Skin epidermis (tissue), 12 donors: ENCODE results near the gene NDUFS5.
"Not testable (repeated sequence)": the region's sequence is repeated elsewhere in the genome, so short reads cannot be mapped to it uniquely, and the experiment has no call there.

Source experiments
- H3K27ac ChIP-seq, 21 experiments: fragments of 200-600 bp; sonication (generic) in 11 of 21; one replicate each; pipeline ENCODE4 v1.5.0; 2020; ENCODE audit warnings: mild to moderate bottlenecking in 3 of 21, inconsistent platforms in 2 of 21, moderate library complexity in 2 of 21
- H3K4me3 ChIP-seq, 7 experiments: fragments of 200-600 bp; sonication (generic) in 2 of 7; one replicate each; pipeline ENCODE4 v1.5.0; 2020; ENCODE audit warnings: inconsistent platforms in 2 of 7, mild to moderate bottlenecking in 2 of 7, moderate library complexity in 1 of 7

The NDUFS5 gene

DNA sequence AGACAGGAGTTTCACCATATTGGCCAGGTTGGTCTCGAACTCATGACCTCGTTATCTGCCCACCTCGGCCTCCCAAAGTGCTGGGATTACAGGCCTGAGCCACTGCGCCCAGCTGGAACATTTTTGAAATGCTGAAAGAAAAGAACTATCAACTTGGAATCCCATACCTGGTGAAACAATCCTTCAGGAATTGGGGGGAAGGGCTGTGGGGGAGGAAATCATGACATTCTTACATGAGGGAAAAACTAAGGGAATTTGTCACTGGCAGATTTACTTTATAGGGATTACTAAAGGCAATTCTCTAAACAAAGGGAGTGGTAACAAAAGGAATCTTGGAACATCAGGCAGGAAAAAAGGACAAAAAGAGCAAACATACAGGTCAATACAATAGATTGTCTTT is 25.8 kb downstream of the NDUFS5 start:
- Histone ChIP-seq H3K27ac (no peak overlapping the region), H3K4me3 (no peak overlapping the region)

DNA sequence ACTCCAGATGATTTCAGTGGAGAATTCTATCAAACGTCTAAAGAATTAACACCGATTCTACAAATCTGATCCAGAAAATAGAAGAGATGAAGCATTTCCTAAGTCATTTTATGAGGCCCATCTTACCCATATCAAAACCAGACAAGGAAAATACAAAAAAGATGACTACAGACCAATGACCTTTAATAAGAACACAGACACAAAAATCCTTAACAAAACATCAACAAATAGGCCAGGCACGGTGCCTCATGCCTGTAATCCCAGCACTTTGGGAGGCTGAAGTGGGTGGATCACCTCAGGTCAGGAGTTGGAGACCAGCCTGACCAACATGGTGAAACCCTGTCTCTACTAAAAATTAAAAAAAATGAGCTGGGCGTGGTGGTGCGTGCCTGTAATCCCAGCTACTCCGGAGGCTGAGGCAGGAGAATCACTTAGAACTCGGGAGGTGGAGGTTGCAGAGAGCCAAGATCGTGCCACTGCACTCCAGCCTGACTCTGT is 29.1 kb downstream of the NDUFS5 start:
- not testable (repeated sequence) for H3K4me3 ChIP-seq, H3K27ac ChIP-seq

DNA sequence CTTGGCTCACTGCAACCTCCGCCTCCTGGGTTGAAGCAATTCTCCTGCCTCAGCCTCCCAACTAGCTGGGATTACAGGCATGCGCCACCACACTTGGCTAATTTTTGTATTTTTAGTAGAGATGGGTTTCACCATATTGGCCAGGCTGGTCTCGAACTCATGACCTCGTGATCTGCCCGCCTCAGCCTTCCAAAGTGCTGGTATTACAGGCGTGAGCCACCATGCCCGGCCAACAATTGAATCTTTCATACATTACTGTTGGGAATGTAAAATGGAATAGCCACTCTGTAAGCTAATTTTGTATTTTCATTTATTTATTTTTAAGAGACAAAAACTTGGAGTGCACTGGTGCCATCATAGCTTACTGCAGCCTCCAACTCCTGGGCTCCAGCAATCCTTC is 35.4 kb downstream of the NDUFS5 start:
- not testable (repeated sequence) for H3K27ac ChIP-seq, H3K4me3 ChIP-seq

DNA sequence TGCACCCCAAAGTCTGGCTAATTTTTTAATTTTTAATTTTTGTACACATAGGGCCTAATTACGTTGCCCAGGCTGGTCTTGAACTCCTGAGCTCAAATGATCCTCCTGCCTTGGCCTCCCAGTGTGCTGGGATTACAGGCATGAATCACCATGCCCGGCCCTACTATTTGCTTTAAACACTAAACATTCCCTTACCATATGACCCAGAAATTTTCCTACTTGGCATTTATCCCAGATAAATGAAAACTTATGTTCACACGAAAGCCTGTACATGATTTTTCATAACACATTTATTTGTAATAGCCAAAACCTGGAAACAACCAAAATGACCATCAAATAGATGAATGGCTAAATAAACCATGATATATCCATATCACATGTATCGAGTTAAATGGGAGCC is 35.8 kb downstream of the NDUFS5 start:
- Histone ChIP-seq H3K27ac (no peak overlapping the region), H3K4me3 (no peak overlapping the region)

DNA sequence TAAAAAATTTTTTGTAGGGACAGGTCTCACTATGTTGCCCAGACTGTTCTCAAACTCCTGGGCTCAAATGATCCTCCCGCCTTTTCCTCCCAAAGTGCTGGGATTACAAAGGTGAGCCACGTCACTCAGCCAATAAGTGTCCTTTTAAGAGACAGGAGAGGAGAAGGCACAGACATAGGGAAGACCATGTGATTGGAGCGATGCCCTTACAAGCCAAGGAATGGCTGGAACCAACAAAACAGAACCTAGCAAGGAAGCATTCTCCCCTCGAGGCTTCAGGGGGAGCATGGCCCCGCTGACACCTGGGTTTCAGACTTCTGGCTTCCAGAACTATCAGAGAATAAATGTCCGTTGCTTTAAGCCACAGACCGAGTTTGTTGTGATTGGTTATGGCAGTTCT is 37.0 kb downstream of the NDUFS5 start:
- H3K27ac ChIP-seq: no peak overlapping the region
- H3K4me3 ChIP-seq: no peak overlapping the region

DNA sequence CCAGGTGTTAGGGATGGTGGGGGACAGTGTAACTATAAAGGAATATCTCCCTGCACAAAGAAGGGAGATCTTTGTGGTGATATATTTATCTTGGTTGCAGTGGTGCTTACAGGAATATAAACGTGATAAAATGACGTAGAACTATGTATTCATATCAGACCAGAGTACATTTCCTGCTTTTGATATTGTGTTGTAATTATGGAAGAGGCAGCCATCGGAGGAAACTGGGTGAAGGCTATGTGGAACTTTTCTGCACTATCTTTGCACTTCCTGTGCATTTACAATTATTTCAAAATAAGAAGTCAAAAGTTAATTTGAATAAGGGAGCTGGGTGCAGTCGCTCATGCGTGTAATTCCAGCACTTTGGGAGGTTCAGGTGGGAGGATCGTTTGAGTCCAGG is 37.6 kb downstream of the NDUFS5 start:
- H3K27ac ChIP-seq: no peak overlapping the region
- H3K4me3 ChIP-seq: no peak overlapping the region

DNA sequence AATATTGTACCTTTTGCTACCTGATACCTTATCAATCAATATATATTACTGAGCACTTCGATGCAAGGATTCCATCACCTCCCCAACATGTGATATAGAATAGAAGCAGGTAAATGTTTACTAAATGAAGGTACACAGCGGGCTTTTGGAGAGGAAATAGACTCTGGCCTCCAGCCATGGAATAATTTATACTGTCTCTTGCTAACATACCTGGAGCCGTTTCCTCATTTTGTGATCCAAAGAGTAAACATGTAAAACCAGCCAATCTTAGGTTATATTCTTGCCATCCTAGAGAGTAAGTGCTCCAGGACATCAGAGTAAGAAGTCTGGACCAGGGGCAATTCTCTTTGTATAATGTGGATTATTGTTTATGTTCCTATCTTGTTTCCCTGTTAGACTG is 39.4 kb downstream of the NDUFS5 start:
- H3K4me3 ChIP-seq: no peak overlapping the region
- no peak overlapping the region for H3K27ac ChIP-seq

DNA sequence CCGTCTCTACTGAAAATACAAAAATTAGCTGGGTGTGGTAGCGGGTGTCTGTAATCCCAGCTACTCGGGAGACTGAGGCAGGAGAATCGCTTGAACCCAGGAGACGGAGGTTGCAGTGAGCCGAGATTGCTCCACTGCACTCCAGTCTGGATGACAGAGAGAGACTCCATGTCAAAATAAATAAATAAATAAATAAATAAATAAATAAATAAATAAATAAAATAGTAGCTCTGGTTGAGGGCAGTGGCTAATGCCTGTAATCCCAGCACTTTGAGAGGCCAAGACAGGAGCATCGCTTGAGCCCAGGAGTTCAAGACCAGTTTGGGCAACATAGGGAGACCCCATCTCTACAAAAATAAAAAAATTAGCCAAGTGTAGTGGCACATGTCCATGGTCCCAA is 42.1 kb downstream of the NDUFS5 start:
- not testable (repeated sequence) for H3K27ac ChIP-seq, H3K4me3 ChIP-seq

DNA sequence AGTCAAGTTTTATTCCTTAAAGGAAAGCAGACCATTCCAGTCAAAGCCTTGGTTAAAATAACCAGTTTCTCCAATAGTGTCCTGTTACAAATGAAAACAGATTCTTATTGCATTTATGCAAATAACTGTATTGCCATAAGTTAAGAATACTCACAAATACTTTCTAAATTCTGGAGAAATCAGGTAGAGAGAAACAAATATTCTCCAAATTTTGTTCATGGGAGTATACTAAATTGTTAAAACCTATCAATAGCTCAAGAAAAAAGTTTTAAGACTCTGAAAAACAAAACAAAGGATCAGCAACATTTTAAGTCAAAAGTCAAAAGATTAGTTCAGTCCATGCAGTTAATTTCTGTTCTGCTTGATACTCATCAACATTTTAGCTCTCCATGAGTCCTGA is 45.4 kb downstream of the NDUFS5 start:
- H3K27ac ChIP-seq, H3K4me3 ChIP-seq: not testable (repeated sequence)

DNA sequence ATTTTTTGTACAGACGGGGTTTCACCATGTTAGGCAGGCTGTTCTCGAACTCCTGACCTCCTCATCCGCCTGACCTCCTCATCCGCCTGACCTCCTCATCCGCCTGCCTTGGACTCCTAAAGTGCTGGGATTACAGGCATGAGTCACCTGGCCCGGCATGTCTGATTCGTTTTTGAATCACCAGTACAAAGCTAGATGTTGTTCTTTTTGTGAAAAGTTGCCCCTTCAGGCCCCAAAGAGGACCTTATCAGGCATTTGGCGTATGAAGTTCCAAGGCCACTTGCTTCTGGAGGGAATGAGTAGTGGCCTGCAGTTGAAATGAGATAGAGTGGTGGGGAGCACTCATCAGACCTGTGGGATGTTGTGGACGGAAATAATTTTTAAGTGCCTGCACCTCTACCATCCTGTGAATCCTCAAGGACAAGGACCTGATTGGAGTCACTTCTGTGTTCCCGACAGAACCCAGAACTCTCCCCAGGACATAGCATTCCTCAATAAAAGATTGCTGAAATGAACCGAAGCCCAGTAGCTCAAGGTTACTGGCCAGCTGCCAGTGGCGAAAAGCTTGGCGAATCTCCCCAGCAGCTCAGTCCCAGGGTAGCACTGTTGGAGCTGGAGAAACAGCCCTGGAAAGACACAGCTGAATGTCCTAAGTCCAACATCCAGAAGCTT is 50.1 kb downstream of the NDUFS5 start:
- H3K27ac ChIP-seq: no peak overlapping the region
- H3K4me3 ChIP-seq: no peak overlapping the region

DNA sequence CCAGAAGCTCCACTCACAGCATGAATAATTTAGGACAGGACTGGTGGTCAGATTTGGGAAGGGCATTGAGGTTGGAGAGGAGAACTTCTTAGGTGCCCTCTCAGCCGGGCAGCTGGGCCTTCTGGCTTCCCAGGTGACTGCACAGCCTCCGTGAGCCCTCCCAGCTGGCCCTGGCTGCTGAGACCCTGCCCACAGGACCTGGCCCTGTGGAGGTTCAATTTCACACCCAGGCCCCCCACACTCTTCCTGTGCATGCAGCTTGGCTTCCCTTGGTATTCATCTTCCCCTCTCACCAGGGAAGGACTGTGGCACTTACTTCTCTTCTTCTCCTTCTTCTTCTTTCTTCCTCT is 50.6 kb downstream of the NDUFS5 start:
- Histone ChIP-seq H3K4me3 (no peak overlapping the region), H3K27ac (no peak overlapping the region)

DNA sequence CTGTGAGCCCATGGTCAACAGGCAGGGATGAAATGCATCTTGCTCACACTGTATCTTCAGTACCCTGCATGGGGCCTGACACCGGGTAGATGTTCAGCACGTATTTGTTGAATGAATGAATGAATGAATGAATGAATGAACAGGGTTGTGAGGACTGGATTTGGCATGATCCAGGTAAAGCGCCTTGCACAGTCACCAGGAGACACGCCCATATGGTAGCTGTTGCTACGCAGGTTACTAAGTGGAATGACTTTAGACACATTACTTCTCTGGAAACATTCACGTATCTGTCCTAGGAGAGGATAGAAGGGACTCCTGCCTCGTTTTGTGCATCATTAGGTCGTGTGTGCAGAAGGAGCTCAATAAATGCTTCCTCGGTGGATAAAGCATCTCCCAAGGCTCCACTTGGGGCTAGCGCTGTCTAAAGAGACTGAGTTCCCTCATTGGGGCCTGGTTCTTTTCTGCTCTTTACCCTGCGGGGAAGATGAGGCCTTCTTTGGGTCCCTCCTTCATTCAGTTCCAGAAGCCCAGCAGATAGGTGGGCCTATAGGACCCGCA is 54.2 kb downstream of the NDUFS5 start:
- H3K4me3 ChIP-seq: peak overlapping the region in 1 of 7 experiments; percentile 49
- H3K27ac ChIP-seq: peak overlapping the region in 2 of 21 experiments; percentile 24 to 36

DNA sequence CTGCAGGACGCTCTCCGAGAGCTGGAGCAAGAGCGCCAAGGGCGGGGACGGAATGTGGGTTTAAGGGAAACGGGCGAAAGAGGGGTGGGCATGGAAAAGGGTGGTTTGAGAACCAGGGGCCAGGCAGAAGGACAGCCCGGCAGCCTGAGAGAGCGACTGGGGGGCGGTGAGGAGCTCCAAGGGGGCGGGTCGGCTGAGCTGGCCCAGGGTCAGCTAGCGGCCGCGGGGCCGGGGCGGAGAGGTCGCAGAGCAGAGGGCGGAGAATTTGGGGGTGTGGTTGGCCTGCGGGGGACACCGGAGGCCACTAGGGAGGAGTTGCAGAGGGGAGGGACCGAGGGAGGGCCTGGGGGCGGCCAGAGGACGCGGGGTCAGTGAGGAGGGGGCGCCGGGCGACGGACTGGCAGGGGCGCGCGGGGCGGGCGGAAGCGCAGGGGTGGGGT is 54.7 kb downstream of the NDUFS5 start:
- H3K4me3 ChIP-seq: peak overlapping the region; percentile 11 to 55 (median 46)
- H3K27ac ChIP-seq: peak overlapping the region in 4 of 21 experiments; percentile 24 to 51 (median 37)

DNA sequence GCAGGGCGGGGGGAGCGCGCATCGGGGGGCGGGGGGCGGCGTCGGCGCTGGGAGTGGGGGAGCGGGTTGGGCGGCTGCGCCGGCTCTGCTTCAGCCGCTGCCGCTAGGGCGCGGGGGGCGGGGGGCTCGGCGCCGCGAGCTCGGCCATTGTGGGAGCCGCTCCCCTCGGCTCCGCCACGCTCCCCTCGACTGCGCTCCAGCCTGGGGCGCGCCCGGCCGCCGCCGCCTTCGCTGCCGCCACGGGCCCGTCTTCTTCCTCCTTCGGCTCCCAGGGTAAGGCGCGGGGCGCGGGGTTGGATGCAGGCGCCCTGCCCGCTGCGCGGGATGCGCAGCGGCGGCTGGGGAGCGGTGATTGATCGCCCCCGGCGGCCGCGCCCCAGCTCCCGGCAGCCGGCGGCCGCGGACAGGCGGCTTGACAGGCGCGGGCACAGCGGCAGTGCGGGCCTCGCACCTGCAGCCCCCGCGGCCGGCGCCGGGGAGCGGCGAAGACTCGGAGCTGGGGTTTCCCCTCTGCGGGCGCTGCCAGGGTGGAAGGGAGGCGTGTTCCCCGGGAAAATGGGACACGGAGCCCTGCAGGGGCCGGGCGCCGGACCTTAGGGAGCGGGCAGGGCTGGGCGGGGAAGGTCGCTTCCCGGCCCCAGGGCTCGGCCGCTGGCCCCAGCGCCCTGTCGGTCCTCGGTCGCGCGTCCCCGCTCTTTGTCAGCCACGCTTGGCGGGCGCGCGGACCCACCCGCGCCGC is 55.3 kb downstream of the NDUFS5 start:
- H3K27ac ChIP-seq: peak overlapping the region in 6 of 21 experiments; percentile 24 to 76 (median 40)
- peak overlapping the region; percentile 11 to 55 (median 46) for H3K4me3 ChIP-seq

DNA sequence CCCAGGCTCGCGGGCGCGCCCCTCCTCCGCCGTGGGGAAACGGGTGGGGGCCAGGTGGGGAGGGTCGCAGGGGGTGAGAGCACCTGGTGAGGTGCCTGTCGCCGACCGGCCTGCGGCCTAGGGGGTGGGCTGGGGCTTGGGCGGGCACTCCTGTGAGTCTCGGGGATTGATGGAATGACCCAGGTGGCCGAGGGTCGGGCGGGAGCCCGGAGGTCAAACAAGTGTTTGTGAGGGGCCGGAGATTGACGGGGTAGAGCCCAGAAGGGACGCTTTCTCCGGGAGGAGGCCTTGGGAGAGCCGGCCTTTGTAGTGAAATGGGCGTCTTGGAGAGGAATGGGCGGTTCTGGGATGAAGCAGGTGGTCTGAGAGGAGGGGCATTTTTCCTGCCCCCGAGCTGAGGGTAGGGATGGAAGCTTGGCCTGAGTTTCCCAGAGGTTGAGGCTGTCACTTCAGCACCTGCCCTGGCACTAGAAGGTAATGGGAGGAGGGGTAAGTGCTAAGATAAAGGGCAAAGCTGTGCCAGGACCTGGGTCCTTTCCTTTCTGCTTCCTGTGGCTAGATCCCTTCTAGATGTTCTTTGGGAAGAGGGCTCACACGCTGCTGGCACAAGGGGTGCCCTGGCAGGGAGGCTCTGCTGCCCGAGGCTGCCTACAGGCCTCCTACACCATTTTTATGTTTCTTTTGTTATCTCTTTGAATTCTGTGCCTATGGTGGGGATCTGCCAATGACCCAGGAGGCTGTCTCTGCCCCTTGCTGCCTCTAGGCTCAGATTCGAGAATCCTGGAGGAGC is 56.1 kb downstream of the NDUFS5 start:
- Histone ChIP-seq H3K27ac (peak overlapping the region in 6 of 21 experiments; percentile 23 to 76 (median 40)), H3K4me3 (peak overlapping the region; percentile 11 to 55 (median 46))

DNA sequence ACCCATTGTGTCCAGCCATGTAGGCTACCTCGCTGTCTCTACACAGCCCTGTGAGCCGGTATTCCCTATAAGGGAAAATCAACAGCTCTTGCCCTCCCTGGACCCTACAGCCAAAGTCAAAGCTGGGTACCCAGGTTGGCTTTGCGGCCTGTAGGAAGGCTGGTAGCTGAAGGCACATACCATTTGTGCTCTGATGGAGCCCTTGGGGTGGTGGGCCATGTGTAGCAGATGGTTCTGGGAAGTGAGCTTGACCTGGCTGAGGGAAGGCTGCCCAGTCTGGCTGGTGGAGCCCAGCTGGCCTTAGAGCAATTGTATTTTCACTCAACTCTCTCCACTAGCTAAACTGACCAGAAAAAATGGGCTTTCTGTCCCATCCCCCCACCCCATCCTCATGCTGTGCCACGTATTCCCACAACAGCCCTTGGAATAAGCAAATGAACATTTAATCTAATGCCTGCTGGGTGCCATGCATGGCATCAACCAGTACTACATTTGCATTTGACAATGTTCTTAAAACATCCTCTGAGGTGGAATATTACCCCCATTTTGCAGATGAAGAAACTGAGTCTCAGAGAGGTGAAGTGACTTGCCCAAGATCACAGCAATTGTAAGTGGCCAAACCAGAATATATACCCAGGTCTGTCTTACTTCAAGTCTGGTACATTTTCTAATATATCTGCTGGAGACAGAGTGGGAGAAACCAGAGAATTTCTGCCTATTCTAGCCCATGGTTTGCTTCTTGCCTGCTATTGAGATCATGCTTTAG is 56.8 kb downstream of the NDUFS5 start:
- H3K4me3 ChIP-seq: no peak overlapping the region

DNA sequence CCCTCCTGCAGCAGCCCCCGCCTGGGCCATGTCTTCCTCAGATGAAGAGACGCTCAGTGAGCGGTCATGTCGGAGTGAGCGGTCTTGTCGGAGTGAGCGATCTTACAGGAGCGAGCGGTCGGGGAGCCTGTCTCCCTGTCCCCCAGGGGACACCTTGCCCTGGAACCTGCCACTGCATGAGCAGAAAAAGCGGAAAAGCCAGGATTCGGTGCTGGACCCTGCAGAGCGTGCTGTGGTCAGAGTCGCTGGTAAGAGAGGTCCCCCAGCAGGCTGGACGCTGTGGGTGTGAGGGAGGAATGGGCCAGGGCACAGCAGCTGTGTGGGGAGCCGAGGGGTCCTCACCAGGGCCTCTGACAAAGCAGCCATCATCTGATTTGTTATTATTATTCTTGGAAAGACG is 58.0 kb downstream of the NDUFS5 start:
- no peak overlapping the region for H3K4me3 ChIP-seq

More for the DNA sequence above, 56.8 kb downstream of the NDUFS5 start:
- no peak overlapping the region for H3K27ac ChIP-seq

More for the DNA sequence above, 58.0 kb downstream of the NDUFS5 start:
- no peak overlapping the region for H3K27ac ChIP-seq
